ENCODE measurements around the gene BTNL8. TPM values are rescaled to one million over a fixed set of nuclear protein-coding genes. Genes with fewer than 3 reads are reported as not detected.

BTNL8 gene
- total RNA-seq, 6 experiments from 2014 or later: 0.18 to 0.93 (median 0.32) TPM

GRCh38 chr5:180960209-180960608 lies 61.2 kb downstream of the BTNL8 start:
- TF ChIP-seq, protein P1, sequence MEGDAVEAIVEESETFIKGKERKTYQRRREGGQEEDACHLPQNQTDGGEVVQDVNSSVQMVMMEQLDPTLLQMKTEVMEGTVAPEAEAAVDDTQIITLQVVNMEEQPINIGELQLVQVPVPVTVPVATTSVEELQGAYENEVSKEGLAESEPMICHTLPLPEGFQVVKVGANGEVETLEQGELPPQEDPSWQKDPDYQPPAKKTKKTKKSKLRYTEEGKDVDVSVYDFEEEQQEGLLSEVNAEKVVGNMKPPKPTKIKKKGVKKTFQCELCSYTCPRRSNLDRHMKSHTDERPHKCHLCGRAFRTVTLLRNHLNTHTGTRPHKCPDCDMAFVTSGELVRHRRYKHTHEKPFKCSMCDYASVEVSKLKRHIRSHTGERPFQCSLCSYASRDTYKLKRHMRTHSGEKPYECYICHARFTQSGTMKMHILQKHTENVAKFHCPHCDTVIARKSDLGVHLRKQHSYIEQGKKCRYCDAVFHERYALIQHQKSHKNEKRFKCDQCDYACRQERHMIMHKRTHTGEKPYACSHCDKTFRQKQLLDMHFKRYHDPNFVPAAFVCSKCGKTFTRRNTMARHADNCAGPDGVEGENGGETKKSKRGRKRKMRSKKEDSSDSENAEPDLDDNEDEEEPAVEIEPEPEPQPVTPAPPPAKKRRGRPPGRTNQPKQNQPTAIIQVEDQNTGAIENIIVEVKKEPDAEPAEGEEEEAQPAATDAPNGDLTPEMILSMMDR (IDR thresholded peaks at IDR 0.05): no peak
- TF ChIP-seq POLR2A (IDR thresholded peaks at IDR 0.05): no peak
- Histone ChIP-seq H3K9me3 (no peaks in the 10 kb centered on the region), H3K27me3 (peaks cover 0 to 5% of the 10 kb centered on the region in 2 donors), H3K27ac (no peak overlapping the region), H3K36me3 (no peaks in the 10 kb centered on the region), H3K4me3 (no peak overlapping the region), H3K4me1 (no peaks in the 10 kb centered on the region)
- intact Hi-C loops (cut with DNase I): no loop called here
- WGBS (ENCODE audit: insufficient coverage, low coverage, low lambda C conversion rate, missing lambda C conversion rate): no CpG with 5 or more reads among the region's 3 CpGs
- ATAC-seq (no peak), DNase-seq (no peak)

DNA sequence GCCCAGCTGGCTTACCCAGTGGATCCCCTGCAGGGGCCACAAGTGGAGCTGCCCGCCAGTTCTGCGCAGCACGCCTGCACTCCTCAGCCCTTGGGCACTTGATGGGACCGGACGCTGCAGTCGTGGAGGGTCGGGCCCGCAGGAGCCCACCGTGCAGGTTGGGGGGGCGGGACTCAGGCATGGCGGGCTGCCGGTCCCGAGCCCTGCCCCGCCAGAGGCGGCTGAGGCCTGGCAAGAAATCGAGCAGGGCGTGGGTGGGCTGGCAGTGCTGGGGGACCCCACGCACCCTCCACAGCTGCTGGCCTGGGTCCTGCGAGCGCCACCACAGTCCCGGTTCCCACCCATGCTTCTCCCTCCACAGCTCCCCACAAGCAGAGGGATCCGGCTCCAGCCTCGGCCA lies 70.4 kb downstream of the BTNL8 start:
- no peak overlapping the region for H3K4me3 ChIP-seq
- no peak overlapping the region for H3K27ac ChIP-seq
- H3K9me3 ChIP-seq: no peaks in the 10 kb centered on the region
- no peaks in the 10 kb centered on the region for H3K36me3 ChIP-seq
- TF ChIP-seq POLR2A (IDR thresholded peaks at IDR 0.05): no peak
- TF ChIP-seq, protein P1 (IDR thresholded peaks at IDR 0.05): no peak
- no peaks in the 10 kb centered on the region for H3K27me3 ChIP-seq
- no peaks in the 10 kb centered on the region for H3K4me1 ChIP-seq
- DNase-seq: no peak
- intact Hi-C loops (cut with DNase I): no loop called here
- no CpG with 5 or more reads among the region's 23 CpGs for WGBS (ENCODE audit: insufficient coverage, low coverage, low lambda C conversion rate, missing lambda C conversion rate)
- ATAC-seq: peak in 1 of 4 donors; percentile 25

DNA sequence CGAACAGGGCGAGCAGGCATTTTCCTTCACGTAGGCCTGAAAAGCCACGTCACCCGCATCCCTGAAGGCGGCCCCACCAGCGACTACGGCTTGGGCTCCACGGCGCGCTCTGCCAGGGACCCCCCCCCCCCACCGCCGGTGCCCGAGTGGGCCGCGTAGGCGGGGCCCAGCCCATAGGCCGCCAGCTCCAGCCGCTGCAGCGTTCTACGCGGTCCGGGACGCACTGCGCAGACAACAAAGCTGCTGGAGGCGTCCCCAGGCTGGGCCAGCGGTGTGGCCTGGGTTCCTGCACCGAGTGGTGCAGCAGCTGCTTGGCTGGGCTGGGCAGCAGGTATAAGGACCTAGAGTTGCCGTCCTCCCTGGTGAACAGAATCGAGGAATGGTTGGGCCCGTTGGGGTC lies 71.4 kb downstream of the BTNL8 start:
- no peak for ATAC-seq
- Histone ChIP-seq H3K36me3 (no peaks in the 10 kb centered on the region), H3K27me3 (no peaks in the 10 kb centered on the region), H3K27ac (no peak overlapping the region), H3K9me3 (no peaks in the 10 kb centered on the region), H3K4me3 (no peak overlapping the region), H3K4me1 (no peaks in the 10 kb centered on the region)
- intact Hi-C loops (cut with DNase I): no loop called here
- no CpG with 5 or more reads among the region's 31 CpGs for WGBS (ENCODE audit: insufficient coverage, low coverage, low lambda C conversion rate, missing lambda C conversion rate)
- TF ChIP-seq, protein P1 (IDR thresholded peaks at IDR 0.05): no peak
- no peak for TF ChIP-seq POLR2A (IDR thresholded peaks at IDR 0.05)
- no peak for DNase-seq

DNA sequence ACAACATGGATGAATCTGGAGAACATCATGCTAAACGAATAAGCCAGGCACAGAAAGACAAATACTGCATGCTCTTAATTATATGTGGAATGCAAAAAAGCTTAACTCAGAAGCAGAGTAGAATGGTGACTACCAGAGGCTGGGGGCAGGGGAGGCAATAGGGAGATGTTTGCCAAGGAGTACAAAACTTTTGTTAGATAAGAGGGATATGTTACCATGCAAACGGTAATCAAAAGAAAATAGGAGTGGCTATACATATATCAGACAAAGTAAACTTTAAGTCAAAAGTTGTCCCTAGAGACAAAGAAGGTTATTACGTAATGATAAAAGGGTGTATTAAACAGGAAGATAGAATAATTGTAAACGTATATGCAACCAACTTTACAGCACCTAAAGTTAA lies 71.9 kb downstream of the BTNL8 start:
- WGBS (ENCODE audit: insufficient coverage, low coverage, low lambda C conversion rate, missing lambda C conversion rate): 55% methylated on average over 4 of the region's 4 CpGs
- intact Hi-C loops (cut with DNase I): no loop called here
- no peak for DNase-seq
- Histone ChIP-seq H3K4me1 (no peaks in the 10 kb centered on the region), H3K27me3 (no peaks in the 10 kb centered on the region), H3K36me3 (no peaks in the 10 kb centered on the region), H3K4me3 (no peak overlapping the region), H3K9me3 (no peaks in the 10 kb centered on the region), H3K27ac (no peak overlapping the region)
- no peak for ATAC-seq
- TF ChIP-seq POLR2A (IDR thresholded peaks at IDR 0.05): no peak
- TF ChIP-seq, protein P1 (IDR thresholded peaks at IDR 0.05): no peak
